NCI-H2171 treated with DMSO at 0.1 percent for 48 hours (cell line): ENCODE data around the gene TNRC18.
"Not testable (repeated sequence)": the region's sequence is repeated elsewhere in the genome, so short reads cannot be mapped to it uniquely, and the experiment has no call there.

Experiments
- DNase-seq: peaks from one replicate; lab custom pipeline; 2025; lab: John Stamatoyannopoulos, UW

TNRC18 gene

DNA sequence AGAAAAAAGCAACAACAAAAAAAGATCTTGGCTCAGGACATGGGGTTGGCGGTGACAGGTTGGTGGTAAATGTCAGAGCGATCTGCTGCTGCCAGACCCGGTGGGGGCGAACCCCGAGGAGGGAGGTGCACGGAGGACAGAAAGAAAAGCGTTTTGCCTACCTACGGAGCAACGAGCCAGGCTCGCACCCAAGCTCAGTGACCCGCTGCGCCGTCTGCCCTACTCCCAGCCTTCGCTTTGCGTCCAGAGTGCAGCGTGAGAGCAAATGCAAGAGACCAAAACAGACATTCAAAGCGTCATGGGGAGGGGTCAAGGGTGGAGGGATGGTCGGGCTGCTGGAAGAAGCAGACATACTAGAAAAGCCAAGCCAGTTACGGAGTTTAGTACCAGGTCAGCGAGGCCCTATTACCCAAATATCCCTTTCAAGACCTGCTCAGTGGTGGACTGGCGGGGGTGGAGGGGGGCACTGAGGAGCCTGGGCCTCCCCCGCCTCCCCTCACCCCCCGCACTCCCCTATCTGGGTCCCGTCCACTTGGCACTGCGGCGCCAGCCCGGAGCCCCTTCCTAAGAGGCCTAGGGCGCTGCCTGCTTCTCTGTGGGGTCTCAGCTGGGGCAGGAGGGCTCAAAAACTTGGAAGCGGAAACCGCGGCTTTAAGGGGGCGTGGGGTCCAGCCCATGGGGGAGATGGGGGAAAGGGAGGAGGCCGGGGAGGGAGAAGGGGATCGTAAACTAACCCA is 74.0 kb downstream of the TNRC18 start:
- DNase-seq: no peak

DNA sequence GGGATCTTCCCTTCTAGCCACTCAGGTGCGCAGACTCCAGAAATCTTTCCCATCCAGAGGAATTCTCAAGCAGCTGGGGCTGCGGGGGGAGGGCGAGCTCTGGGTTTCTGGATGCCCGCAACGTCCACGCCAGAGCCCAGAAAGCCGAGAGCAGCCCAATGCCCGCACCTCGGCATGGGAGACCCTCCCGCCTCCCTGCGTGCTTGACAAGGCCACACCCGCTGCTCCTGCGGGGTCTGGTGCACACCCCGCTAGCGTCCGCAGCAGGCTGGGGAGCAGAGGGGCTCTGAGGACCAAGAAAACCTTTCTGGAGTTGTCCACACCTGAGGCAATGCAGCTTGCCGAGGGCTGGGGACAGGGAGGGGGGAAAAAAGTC is 74.6 kb downstream of the TNRC18 start:
- no peak for DNase-seq

DNA sequence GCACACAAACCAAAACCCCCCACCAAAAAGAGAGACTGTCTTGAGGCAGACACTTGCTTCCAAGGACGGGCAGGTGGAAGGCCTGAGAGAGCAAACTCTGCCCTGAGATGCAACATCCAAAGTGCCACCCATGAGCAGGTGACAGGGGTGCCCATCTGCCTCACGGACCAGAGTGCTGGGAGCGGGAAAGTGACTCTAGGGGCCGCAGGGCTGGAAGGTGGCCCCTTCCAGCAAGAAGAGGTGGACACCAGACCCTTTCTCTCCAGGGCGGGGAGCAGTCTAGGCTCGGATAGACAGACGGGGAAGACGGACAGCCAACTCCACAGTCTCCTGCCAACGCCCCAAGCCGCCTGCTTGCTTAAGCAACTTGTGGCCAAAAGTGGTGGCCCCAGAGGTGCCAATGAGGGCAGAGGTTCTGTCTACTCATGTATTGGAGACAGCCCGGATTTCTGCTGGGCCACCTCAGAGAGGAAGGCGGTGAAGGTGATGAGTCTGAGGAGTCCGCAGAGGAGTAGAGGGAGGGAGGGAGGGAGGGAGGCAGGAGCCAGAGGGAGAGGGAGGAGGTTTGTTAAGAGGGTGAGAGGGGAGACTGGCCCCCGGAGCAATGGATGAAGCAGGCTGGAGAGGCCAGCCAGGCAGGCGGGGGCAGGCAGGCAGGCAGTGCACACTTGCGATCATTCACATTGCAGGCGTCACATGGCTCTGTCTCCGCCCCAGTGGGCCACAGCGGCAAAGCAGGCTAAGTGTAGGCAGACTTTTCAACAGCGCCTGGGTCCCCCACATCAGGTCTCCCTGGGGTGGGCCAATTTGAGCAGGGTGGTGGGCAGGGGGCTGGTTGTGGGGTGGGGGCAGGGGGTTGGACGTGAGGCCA is 75.3 kb downstream of the TNRC18 start:
- no peak for DNase-seq

DNA sequence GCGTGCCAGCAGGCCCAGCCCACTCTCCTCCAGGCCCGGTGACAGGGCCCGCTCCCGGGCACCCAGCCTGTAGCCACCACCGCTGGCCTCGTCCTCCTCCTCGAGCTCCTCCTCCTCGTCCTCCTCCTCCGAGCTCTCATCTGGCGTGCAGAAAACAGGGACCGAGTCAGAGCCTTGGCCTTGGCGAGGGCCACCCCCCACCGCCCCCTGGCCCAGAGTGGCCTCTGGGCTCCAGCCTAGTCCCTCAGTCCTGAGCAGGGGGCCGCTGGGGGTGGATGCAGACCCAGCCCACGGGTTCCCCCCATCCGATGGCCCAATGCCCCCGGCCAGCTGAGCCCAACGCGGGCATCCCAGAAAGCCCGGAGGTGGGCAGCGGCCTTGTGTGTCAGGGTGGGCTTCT is 78.0 kb downstream of the TNRC18 start:
- DNase-seq: no peak

DNA sequence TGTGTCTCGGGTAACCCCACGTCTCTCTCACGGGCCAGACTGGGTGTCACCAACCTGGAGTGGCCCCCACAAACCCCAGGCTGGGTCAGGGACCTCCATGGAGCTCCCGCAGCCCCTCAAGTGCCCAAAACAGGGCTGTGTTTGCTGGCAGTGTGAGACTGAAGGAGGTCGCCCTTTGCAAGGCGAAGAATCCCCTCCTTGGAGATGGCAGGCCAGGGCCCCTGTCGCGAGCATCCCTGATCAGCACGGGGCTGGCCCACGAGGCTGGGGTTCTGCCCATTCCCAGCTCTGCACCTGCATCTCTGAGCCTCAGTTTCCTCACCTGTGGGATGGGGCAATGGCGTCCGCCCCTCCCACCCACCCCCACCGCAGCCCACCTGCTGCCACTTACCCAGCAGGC is 78.5 kb downstream of the TNRC18 start:
- no peak for DNase-seq

DNA sequence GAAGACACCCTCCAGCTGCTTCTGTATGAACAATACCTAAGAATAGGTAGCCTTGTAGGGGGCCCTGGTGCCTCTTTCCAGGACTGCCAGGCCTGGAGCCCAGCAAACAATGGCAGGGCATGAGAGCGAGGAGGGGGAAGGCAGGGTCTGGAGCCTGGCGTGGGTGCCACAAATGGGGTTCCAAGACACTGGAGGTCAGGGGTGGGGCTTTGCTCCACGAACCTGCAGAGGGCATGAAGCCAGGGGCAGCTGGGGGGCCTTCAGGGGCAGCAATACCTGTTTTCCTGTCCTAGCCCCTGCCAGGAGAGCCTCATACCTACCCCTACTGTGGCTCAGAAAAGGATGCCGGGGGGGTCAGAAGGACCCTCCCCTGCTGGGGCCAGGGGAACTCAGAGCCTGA is 79.3 kb downstream of the TNRC18 start:
- no peak for DNase-seq

DNA sequence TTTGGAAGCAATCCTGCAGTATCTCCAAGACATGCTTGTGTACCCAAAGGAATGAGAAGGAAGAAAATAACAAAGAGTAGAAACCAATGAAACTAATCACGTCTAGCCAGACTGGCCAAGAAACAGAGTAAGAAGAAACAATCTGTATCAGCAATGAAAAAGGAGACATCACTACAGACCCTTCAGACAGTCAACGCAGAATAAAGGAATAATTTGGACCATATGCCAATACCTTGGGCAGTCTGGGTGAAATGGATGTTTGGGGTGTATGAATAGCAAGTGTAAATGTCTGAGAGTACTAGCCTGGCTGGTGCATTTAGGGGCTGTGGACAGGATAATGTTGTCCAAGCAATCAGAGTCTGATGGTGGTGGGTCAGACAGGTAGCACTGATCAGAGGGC is 79.8 kb downstream of the TNRC18 start:
- no peak for DNase-seq

DNA sequence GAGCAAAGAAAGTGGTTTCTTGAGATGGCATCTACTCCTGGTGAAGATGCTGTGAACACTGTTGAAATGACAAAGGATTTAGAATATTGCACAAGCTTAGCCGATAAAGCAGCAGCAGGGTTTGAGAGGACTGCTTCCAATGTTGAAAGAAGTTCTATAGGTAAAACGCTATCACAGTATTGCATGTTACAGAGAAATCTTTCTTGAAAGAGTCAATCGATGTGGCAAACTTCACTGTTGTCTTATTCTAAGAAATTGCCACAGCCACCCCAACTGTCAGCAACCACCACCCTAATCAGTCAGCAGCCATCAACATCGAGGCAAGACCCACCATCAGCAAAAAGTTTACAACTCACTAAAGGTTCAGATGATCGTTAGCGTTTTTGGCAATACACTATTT is 81.0 kb downstream of the TNRC18 start:
- DNase-seq: no peak

DNA sequence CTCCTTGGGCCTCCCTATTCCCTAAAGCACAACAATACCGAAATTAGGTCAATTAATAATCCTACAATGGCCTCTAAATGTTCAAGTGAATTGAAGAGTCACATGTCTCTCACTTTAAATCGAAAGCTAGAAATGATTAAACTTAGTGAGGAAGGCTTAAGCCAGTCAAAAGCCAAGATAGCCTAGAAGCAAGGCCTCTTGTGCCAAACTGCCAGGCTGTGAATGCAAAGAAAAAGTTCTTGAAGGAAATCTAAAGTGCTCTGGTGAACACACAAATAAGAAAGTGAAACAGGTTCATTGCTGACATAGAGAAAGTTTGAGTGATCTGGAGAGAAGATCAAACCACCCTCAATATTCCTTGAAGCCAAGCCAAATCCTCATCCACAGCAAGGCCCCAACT is 83.7 kb downstream of the TNRC18 start:
- DNase-seq: no peak

DNA sequence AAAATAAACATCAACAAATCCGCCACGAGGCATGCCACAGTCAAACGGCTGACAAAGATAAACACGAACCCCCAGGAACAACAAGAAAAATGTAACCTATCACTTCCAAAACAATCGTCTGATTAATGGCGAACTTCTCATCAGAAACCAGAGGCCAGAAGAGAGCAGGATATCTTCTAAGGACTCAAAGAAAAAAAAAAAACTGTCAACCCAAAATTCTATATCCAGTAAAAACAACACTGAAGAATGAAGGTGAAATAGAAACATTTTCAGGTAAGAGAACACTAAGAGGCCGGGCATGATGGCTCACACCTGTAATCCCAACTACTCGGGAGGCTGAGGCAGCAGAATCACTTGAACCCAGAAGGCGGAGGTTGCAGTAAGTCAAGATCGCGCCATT is 86.6 kb downstream of the TNRC18 start:
- no peak for DNase-seq

DNA sequence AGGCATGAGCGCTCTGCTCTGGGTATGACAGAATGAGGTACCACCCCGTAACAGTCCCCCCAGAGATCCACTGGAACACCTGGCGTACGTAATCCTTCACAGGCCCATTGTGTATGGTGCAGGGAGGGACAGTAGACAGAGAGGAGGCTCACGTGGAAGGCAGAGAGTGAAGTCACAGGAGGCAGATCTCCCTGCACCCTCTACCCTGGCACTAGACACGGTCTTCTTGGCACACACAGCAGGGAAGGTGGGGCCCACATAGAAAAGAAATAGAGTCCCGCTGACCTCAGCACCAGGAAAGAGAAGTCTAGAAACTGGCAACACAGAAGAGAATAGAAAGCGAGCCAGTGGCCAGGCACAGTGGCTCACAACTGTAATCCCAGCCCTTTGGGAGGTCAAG is 89.0 kb downstream of the TNRC18 start:
- DNase-seq: no peak

DNA sequence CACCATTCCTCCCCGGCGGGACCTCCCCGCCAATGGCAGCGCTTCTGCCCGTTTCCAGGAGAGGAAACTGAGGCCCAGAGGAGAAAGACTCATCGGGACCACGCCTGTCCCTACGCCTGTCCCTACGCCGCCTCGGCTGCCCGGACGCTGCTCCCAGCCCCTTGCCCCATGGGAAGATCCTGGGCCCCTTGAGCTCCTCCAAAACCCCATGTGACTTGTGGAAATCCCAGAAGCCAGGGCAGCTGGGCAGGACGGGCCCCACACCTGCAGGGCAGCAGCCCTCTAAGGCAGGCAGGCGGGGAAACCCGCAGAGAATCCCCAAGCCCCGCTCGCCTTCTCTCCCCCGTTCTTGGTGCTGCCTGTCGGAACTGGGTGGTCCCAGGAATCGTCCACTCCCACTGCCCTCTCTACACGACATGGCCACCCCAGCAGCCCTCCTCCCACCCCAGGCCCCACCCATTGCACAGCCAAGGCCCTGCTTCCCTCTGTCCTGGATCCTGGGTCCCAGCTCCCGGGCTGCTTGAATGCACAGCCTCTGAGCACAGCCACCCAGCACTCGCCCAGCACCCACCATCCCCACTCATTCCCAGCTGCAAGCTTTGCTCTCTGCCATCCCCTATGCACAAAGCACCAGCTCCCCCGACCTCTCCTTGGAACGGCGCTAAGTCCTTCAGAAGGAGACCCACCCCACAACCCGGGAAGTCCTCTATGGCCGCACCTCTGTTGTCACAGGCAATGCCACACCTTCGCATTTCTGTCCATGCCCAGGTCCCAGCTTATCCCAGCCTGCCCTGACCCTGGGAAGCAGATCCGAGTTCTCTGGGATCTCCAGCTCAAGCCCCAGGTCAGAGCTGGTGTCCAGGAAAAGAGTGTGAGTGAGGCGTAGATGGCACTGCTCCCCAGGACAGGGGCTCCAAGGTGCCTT is 90.3 kb downstream of the TNRC18 start:
- DNase-seq: no peak

DNA sequence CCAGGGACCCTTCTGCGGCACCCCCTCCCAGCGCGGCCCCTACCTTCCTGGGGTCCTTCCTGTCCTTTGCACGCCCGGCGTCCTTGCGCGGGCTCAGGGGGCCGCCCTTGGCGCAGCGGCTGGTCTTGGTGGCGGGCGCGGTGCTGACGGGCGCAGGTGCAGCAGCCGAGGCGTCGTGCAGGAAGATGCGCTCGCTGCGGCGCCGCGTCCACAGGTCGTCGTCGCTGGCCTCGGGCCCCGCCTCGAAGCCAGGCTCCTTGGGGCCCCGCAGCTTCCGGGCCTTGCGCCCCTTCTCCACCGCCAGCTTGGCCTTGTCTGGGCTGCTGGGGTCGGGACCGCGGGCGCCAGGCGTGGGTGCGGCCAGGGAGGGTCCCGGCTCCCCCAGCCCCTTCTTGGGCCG is 91.1 kb downstream of the TNRC18 start:
- DNase-seq: no peak

DNA sequence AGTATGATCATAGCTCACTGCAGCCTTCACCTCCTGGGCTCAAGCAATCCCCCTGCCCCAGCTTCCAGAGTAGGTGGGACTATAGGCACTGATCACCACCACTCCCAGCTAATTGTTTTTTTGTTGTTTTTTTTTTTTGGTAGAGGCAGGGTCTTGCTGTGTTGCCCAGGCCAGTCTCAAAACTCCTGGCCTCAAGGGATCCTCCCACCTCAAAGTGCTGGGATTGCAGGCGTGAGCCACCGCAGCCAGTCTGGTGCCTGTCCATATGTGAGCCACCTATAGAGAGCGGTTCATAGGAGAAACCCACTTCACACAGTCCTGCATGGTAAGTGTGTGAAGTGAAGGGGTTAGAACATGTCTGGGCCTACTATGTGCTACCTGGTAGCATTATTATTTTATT is 93.3 kb downstream of the TNRC18 start:
- DNase-seq: no peak

DNA sequence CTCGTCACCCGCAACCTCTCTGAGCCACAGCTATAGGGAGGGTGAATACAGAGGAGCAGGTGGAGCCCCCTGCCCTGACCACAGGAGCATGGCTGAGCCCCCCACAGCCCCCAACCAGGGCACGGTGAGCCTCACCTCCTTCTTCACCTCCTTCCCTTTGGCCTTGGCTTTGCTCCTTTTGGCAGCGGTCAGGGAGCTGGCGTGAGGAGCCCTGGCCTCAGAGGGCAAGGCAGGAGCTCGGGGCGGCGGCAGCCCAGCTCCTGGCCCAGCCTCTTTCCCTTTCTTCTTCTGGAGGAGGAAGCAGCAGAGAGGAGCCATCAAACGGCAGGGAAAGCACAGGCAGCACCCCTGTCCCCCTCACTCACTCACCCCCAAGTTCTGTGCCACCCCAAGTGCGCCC is 98.7 kb downstream of the TNRC18 start:
- no peak for DNase-seq

DNA sequence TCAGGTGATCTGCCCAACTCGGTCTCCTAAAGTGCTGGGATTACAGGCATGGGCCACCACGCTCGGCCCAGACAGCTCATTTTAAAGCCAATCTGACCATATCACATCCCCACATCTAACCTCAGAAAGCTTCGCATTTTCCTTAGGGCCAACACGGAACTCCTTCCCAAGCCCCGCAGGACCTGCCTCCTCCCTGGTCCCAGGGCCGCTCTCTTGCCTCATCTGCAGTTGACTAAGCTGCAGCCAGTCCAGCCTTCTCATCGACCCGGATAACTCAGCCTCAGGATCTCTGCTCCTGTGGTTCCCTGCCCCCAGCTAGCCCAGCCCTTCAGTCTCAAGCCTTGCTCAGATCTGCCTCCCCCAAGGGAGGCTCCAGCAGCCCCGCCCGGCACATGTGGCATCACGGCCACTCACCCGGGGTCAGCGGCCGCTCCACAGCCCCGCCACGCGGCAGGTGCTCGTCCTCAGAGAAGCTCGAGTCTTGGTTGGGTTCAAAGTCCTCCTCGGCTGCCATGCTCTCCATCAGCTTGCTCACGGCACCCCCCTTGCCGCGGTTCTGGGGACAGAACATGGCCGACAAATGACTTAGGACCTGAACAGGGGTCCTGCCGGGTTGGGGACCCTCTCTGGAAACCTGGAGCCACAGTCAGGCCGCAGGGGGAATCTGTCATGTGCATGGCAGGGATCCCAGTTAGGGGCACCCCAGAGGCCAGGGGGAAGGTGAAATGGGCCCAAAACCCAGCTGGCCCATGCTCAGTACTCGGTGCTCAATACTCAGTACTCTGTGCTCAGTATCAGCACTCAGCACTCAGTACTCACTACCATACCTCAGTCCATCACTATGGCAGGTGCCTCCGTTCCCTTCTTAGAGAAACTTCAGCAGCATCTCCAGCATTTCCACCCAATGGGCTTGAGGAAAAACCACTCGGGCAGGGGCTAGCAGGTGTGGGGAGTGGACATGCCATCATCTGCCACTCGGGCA is 99.5 kb downstream of the TNRC18 start:
- not testable (repeated sequence) for DNase-seq

DNA sequence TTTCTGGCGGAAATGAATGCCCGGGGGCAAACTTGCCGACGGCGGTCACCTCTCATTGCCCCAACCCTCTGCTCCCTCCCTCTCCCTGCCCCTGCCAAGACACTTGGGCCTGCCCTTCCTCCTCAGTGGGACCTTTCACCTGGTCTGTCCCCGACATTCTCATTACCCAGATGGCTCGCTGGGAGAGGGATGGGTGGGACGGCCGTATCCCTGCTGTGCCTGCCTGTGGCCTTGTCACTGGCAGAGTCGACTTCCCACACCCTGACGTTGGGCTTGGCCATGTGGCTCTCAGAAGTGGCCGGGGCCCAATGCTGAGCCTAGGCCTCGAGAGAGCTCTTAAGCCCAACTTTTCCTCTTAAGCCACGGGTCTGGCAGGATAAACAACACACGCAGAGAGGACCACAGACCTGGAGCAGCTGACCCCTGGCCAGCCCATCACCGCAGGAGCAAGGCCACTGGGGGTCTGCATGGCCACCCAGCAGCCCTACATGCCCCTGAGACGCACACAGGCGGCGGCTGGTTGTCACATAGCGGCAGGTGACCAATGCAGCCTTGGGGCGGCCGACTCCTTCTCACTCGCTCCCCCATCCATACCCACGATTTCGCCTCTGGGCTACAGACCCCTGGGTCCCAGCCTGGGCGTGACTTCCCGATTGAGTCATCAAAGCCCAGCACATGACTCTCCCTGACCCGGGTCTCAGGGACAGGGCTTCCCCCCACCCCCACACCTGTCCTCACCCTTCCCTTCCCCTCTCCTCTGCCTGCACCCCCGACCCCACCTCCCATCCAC is 100.8 kb downstream of the TNRC18 start:
- DNase-seq: no peak

DNA sequence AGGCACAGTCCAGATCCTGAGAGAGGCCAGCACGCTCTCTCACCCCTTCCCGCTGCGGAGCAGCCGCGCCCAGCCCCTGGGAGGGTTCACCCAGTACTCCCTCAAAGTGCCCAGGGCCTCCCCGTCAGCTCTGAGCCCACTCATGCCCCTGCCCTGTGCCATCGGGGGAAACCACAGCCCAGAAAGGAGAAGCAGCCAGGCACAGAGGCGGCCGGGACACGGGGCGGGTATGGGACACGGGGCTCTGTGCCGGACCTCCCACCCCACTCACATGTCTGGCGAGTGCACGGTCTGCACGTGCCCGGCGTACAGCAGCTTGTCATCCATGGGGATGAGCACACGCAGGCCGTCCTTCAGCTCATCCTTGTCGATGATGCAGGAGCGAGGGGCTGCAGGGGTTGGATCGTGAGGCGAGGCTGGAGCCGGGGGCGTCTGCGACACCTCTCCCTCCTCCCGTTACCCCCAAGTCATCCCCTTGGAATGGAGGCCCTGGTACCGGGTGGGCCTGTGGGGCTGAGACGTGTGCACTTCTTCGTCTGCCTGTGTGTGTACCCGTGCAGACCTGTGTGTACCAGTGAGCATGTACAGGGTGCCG is 102.7 kb downstream of the TNRC18 start:
- no peak for DNase-seq

DNA sequence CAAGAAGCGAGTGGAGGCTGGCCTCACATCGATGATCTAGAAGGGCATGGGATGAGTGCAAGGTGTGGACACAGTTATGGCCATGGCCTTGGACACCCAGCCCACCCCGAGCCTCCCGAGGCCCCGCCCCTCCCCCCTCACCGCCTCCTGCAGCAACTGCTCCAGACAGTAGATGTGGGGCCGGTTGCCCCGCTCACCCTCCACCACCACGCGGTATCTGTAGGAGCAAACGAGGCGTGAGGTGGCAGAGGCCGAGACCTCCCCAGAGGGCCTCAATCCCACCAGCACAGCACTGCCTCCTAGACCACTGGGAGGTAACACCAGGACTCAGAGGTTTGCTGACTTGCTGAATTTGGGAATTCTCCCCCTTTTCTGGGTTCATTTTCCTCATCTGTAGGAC is 103.2 kb downstream of the TNRC18 start:
- DNase-seq: no peak

DNA sequence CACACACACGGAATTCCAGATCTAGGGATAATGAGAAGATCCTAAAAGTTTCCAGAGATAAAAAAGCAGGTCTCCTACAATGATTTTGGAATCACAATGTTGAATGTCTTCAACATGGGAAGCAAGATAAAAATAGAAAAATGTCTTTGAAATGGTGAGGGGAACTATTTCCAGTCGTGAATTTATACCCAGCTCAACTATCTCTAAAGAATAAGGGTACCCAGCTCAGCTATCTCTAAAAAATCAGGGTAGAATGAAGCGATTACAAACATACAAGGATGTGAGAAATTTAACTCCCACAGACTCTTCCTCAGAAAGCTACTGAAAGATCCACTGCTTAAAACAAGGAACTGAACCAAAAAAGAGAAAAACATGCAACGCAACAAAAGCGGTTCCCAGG is 105.0 kb downstream of the TNRC18 start:
- not testable (repeated sequence) for DNase-seq
